CD4-positive, alpha-beta T cell treated with Interferon gamma for 1 hour (primary cell): ENCODE results near the gene EPPIN.
"Not testable (repeated sequence)": the region's sequence is repeated elsewhere in the genome, so short reads cannot be mapped to it uniquely, and the experiment has no call there.

ENCODE experiments used
- DNase-seq: peaks from one replicate; pipeline ENCODE4 v3.0.0-alpha.2; 2020

The EPPIN gene

GRCh38 chr20:45547206-45547770 is at the start of gene EPPIN:
TSS of gene EPPIN (minus strand) at chr20:45547401. CDS start at chr20:45547357, 44 bp downstream.
- no peak for DNase-seq

- DNase-seq, result no peak
Measured at GRCh38 chr20:45595235-45595634, 48.0 kb upstream of the EPPIN start.

- no peak for DNase-seq
Measured at GRCh38 chr20:45593498-45593897, 46.3 kb upstream of the EPPIN start.

DNA sequence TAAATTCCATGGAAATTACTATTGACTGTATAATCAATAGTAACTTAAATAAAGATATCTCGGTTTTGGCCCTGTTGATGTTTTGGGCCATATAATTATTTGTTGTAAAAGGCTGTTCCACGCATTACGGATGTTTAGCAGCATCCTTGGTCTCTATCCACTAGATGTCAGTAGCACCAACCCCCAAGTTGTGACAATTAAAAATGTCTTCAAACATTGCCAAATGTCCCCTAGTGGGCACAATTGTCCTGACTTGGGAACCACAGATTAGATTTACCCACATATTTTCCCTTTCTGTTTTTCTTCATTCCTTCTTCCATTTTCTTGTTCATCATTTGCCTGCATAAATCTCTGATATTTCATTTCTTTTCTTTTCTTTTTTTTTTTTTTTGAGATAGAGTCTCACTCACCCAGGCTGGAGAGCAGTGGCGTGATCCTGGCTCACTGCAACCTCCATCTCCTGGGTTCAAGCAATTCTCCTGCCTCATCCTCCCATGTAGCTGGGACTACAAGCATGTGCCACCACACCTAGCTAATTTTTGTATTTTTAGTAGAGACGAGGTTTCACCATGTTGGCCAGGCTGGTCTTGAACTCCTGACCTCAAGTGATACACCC is 45.5 kb upstream of the EPPIN start:
- no peak for DNase-seq

DNA sequence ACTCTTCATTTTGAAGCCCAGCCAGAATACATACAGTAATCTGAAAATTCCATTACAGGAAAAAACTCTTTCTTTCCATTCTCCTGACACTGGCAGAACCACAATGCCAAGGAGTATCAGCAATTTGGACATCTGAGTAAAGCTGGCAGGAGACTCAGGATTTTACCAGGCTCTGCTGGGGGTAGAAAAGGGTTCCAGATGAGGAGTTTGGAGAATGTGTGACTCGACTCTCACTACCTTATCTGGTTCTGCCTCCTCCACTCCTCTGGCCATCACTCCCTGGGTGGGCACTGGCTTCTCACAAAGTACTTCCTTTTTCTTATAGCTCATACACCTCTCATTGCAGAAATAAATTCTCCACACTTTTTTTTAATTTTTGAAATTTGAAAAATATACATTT is 42.5 kb upstream of the EPPIN start:
- DNase-seq, result no peak

DNA sequence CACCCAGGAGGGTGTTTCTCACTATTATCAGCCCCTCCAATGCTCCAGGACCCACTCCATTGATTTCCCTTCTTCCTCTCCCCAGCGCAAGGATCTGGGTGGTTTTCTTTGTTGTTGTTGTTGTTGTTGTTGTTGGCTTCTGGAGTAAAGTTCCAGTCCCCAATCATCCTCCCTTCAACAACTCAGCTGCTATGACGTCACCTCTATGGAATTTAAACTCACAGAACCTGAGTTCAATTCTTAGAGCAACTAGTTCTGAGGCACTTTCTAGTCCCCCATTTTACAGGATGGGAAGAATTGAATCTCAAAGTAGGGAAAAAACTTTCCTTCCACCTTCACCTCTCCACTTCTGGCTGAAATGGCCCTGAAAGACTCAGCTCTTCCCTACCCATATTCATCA is 41.6 kb upstream of the EPPIN start:
- no peak for DNase-seq

GRCh38 chr20:45585986-45586385 is 38.8 kb upstream of the EPPIN start:
- not testable (repeated sequence) for DNase-seq

- not testable (repeated sequence) for DNase-seq
Measured at GRCh38 chr20:45584294-45584693, 37.1 kb upstream of the EPPIN start.

GRCh38 chr20:45583502-45583901 is 36.3 kb upstream of the EPPIN start:
- no peak for DNase-seq

DNA sequence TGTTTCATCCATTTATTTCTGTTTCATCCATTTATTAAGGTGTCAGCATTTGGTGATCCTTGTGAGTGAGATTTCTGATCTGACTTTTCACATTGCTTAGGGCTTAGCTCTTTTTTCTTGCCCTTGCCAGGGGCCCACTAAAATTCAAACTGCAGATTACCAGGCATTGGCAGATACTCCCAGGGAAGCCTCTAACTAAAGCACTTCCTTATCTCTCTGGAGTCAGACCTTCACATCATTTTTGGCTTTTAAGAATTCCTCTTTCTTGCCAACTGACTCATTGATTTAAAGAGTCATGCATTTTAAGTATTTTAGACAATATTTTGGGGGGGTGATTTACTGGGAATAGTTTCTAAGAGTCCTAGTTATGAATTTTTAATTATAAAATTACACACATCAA is 34.5 kb upstream of the EPPIN start:
- no peak for DNase-seq

DNA sequence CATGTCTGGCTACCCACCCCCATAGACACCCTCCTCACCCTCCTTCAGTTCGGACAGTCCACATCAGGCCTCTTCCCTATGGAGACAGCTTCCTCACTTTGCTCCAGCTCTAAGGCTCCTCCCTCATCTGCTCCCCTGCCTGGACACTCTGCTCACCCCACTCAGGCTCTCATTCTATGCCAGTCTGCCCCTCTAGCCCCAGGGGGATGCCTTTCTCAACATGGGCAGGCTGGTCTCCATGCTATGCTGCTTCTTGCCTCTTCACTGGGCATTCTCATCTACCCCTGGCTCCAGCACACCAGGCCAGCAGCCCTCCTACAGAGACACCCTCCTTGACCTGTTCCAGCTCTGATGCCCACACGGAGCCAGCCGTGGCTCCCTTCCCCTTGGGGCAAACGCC is 32.0 kb upstream of the EPPIN start, which contains the start of gene WFDC8:
WFDC8 (minus strand) TSS at position 101 of the 400 bp plus-strand sequence; CDS start at position 64, 37 bp downstream.
- no peak for DNase-seq

- no peak for DNase-seq
Measured at GRCh38 chr20:45578231-45578630, 31.0 kb upstream of the EPPIN start.

DNA sequence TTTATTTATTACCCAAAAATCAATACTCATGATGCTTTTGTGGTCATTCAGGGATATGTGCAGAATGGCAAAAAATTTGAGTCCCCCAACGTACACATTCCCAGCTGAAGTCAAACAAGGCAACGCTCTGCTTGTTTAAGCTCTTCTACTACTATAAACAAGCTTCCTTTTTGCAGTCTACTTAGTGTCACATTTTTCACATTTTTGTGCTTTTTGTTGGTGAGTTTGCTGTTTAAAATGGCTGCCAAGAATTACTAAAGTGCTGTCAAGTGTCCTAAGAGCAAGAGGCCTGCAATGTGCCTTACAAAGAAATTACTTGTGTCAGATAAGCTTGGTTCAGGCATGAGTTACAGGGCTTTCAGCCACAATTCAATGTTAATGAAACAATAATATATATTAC is 29.8 kb upstream of the EPPIN start:
- no peak for DNase-seq

- DNase-seq, result no peak
Measured at GRCh38 chr20:45575931-45576330, 28.7 kb upstream of the EPPIN start.

- not testable (repeated sequence) for DNase-seq
Measured at GRCh38 chr20:45569650-45570049, 22.4 kb upstream of the EPPIN start.

GRCh38 chr20:45564760-45565276 is 17.6 kb upstream of the EPPIN start:
- DNase-seq, result no peak

DNA sequence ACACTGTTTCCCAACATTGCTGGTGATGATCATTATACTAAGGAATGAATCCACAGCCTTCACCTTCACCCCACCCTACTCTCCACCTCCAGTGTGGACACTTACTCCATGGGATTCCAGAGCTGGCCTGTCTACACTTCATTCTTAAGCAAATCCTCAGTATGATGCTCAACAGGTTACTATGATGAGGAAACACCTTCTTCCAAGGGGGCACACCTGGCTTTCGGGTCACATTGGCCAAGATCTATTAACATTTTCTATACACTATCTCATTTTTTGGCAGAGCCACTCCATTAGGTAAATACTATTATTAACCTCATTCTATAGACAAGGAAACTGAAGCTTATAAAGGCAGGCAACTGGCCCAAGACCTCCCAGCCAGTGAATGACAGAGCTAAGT is 8.0 kb upstream of the EPPIN start:
- DNase-seq, result no peak

GRCh38 chr20:45552456-45552855 is 5.3 kb upstream of the EPPIN start:
- DNase-seq, result no peak

DNA sequence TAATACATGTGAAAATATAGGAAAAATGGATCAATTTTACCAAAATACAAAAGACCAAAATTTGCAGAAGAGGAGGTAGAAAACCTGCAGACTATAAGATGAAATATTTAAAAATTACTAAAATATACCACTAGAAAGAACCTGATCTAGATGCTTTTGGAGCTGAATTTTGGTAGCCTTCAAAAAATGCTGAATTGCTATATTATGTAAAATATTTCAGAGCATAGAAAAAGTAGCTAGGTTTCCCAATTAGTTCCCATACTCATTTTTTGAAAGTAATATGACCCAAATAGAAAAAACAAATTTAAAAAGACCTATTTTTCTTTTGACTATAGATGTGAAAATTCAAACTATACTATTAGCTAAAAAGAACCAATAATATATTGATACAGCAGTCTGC is 3.6 kb upstream of the EPPIN start:
- DNase-seq, result no peak

GRCh38 chr20:45548410-45548809 is 1.2 kb upstream of the EPPIN start:
- DNase-seq, result no peak

DNA sequence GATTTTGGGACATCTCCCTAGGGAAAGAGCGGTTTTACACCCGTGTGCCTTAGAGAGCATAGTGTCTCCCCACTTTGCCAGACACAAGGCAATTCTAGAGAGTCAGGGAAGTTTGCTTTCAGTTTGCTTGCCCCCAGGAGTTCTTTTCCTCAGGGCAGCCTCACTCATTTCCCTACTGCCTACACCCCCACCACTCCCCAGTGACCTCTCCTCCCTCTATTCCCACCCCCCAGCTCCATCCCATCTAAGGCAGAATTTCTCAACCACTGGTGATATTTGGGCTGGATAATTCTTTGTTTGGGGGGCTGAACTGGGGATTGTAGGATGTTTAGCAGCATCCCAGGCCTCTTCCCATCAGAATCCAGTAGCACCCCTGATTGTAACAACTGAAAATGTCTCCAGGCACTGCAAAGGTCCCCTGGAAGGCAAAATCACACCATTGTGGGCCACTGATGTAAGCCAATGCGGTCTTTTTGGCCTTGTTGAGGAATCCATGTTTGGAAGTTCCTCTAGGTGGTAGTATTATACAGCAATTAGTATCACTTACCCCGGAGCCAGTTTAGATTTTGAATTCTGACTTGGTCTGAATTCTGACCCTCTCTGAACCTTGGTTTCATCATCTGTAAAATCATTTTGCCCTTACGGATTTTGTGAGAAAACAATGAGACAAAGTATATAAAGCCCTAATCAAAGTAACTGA is 1.3 kb downstream of the EPPIN start:
- DNase-seq, result no peak

- DNase-seq, result no peak
Measured at GRCh38 chr20:45545351-45545750, 1.9 kb downstream of the EPPIN start.

GRCh38 chr20:45539382-45539781 is 7.8 kb downstream of the EPPIN start, which contains the start of gene WFDC6:
TSS of gene WFDC6 (minus strand) at chr20:45539482. CDS start at chr20:45539407, 75 bp downstream.
- no peak for DNase-seq

DNA sequence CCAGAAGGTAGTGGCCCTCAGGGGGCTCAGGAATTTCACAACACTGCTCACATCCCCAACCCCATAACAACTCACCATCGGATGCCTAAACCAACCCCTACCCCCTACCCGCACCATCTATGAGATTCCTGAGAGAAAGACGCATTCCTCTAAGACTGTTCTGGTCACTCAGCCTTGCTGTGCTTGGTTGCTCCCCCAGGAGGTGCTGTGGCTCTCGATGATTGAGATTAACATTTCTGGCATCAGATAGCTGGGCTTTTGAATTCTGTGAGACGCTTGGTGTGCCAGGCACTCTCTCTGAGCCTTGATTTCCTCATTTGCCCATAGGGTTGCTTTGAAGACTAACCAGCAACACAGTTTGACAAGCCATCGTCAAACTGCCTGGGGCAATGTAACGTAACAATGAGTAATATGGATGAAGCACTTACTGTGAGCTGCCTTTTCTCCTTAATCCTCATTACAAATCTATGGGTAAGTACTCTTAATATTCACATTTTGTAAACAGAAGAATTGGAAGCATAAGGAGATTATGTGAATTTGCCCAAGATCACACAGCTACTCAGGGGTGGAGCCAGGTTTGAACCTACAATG is 8.9 kb downstream of the EPPIN start:
- no peak for DNase-seq
